Measurements from ENCODE around the gene MICAL3.
"Not testable (repeated sequence)": the region's sequence is repeated elsewhere in the genome, so short reads cannot be mapped to it uniquely, and the experiment has no call there.

Gene MICAL3

DNA sequence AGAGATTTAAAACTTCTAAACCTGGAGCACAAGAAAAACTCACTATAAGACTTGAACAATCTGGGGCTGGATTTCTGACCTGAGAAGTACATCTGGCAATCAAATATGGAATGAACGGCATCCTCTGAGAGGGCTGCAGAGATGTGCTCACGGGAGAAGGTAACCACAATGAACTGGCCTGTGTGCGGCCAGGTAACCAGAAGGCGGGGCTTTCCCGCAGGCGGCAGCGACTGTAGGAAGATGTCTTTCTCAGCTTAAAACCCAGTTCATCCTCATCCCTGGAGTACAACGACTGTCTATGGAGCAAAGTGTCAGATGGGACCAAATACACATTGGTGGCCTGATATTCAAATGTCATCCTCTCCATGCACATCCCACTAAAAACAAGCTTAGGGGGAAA, 24.5 kb downstream of the MICAL3 start:
- peak; percentile 49 for DNase-seq (ENCODE audit: low spot score)

DNA sequence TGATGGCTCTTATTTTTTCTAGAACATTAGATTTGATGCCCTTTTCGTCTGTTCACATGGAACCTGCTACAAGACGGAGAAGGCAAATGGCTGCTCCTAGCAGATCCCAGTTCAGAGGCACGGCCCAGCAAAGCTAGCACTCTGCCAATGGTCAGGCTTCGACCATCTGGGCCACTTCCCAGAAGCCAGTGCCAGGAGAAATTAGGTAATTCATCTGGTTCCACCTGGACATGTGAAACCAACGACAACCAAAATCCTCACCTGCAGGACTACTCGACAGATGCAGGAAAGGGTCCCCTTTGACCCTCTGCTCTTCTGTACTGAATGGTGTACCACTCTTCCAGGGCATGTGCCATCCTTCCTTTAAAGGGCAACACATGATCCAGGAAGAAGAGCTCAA, 25.4 kb downstream of the MICAL3 start:
- DNase-seq (ENCODE audit: low spot score): peak; percentile 94

DNA sequence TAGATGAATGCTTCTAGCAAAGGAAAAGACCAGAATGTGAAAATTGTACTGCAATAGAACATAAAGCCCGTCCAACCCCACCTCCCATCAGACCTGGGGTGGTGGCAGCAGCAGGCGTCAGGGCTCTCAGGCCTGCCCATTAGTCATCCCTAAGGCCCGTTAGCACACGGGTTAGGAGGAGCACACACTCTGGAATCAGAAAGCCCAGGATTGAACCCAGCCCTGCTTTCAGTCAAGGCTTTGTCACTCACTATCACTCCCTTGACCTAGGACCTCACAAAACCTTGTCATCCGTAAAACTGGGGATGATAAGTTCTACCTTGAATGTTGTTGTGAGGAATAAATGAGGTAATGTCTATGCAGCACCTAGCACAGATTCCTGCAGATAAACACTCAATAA, 26.9 kb downstream of the MICAL3 start:
- no peak for DNase-seq (ENCODE audit: low spot score)

DNA sequence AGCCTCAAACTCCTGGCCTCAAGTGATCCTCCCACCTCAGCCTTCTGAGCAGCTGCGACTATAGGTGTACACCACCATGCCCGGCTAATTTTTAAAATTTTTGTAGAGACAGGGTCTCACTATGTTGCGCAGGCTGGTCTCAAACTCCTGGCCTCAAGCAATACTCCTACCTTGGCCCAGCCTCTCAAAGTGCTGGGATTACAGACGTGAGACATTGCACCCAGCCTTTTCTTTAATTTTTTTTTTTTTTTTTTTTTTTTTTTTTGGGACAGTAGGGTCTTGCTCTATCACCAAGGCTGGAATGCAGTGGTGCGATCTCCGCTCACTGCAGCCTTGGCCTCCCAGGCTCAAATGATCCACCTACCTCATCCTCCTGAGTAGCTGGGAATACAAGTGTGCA, 29.1 kb downstream of the MICAL3 start:
- not testable (repeated sequence) for DNase-seq (ENCODE audit: low spot score)

DNA sequence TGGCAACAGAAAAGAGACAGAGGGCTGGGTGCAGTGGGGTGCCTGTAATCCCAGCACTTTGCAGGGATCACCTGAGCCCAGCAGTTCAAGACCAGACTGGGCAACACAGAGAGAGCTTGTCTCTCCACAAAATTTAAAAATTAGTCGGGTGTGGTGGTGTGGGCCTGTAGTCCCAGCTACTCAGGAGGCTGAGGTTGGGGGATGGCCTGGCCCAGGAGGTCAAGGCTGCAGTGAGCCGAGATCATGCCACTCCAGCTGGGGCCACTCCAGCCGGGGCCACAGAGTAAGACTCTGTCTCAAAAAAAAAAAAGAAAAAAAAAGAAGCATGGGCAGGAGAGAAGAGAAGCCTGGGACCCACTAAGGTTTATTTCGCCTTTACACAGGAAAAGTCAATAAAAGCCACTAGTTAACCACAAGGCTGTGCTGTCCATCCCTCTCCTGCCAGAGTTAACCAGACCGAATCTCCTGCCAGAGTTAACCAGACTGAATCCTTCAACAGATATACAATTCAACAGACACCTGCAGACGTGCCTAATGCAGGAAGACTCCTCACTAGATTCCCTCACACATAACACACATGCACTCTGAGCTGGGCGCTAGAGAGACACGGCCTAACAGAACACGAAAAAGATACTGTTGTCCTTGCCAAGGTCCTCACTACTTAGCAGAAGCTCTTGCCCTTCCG, 29.8 kb downstream of the MICAL3 start:
- DNase-seq (ENCODE audit: low spot score): no peak

DNA sequence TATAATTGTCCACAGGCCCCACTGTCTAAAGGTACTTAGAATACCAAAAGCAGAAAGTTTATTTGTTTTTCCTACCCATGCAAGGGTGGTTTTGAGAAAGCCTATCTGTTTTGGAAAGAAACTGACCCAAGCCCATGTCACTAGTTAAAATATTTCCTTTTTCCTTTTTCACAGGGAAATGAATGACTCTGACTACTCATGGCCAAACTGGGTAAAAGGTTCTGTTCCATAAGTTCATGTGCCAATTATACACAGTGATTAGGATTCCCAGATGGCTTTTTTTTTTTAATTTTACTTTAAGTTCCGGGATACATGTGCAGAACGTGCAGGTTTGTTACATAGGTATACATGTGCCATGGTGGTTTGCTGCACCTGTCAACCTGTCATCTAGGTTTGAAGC, 31.4 kb downstream of the MICAL3 start:
- not testable (repeated sequence) for DNase-seq (ENCODE audit: low spot score)

DNA sequence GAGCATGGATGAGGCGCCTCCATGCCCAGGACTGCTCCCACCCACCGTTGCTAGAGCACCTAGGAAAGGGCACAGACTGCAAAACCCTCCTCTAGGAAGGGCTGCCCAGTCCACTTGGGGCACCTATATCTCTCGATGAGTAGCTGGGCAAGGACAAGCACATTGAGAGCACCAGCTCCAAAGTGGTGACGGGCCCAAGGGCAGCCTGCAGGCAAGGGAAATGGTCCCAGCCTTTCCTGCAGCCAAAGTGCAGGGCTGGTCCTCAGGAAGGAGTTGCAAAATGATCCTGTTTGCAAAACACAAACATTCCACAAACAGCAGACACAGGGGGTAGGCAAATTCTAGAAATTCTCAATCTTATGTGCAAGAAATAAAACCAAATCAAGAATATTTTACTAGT, 32.4 kb downstream of the MICAL3 start:
- DNase-seq (ENCODE audit: low spot score): not testable (repeated sequence)

DNA sequence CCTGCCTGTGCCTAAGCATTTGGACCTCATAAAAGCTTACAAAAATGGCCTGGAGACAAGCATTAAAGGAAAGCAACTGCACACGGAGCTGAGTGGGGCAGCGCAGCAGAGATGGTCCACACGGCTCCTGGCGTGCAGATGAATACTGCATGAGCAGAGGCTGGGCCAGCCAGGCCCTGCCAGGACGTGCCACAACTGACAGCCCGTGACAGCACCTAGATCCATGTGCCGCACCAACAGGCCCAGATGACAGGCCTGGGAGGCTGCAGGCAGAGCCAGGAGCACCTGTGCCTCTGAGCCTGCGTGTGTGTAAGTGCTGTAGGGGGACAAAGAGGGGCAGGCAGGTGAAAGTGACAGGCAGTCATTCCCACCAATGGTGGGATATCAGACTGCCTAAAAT, 33.4 kb downstream of the MICAL3 start:
- DNase-seq (ENCODE audit: low spot score): peak; percentile 72

DNA sequence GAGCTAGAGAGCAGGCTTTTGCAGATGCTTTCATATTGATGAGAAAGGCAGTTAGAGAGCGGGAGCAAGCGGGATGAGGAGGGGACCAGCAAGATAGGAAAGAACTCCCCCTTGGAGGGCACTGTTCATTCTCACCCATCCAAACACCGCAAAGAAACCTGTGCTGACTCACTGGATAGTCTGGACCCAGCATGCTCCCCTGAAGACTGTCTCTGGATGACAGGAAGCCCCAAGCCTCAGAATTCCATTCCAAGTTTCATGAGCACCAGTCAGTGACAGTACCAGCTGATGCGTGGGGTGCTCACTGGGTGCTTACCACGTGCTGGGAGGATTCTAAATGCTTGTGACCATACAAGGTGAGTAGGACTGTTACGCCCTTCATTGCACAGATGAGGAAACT, 34.2 kb downstream of the MICAL3 start:
- DNase-seq (ENCODE audit: low spot score): no peak

DNA sequence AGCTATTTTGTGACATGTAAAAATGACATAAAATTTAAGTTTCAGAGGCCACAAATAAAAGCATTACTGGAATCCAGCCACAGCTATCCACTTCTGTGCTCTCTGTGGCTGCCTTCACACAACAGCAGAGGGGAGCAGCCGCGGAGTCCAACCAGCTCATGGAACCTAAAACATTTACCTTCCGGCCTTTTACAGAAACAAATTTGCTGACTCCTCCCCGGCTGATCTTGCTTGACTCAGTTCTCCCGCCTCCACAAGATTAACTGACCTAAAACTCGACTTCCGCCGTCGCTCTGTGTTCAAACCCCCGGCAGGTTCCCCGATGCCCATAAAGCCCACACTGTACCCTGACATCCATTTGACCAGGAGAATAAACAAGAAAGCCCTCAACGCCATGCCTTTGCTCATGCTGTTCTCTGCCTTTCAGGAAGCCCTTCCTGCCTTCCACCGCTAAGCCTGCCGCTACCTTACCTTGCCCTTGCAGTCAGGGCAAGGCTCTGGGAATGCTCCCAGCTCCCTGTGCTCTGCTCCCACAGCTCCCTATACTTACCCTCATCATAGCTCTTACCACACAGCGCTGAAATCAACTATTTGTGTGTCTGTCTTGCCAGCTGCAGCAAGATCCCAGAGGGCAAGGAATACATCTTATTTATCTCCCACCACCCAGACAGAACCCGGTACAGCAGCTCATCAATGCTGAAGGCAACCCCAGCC, 35.4 kb downstream of the MICAL3 start:
- DNase-seq (ENCODE audit: low spot score): peak; percentile 39

DNA sequence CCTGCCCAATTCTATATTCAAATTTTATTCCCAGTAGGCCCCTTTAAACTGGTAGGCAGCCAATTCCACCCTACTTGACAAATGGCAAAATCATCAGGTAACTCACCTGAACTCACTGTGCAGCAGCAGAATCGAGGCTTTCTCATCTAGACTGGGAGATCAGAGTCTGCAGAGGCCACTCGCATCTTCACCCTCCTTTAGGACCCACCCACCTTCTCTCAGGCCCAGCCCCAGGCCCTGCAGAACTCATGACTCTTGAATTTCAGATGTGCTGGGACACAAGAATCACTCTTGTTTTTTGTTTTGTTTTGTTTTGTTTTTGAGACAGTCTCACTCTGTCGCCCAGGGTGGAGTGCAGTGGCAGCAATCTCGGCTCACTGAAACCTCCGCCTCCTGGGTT, 38.8 kb downstream of the MICAL3 start:
- DNase-seq (ENCODE audit: low spot score): no peak

DNA sequence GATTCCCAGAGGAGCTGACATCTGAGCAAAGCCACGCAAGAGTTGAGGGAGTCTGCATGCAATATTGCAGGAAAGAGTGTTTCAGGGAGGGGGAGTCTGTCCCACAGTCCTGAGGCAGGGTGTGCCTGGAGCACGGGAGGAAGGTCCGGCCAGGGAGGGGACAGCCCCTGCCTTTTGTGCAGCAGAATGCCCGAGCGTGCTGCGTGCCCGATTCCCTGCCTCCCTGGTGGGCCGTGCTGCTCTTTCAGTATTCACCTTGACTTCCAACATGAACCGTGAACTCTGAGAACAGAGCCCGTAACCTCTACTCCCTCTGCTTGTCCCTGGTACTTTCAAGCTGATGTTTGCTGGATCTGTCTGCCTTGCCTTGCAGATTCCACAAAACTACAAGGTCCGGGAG, 39.3 kb downstream of the MICAL3 start:
- DNase-seq (ENCODE audit: low spot score): not testable (repeated sequence)

DNA sequence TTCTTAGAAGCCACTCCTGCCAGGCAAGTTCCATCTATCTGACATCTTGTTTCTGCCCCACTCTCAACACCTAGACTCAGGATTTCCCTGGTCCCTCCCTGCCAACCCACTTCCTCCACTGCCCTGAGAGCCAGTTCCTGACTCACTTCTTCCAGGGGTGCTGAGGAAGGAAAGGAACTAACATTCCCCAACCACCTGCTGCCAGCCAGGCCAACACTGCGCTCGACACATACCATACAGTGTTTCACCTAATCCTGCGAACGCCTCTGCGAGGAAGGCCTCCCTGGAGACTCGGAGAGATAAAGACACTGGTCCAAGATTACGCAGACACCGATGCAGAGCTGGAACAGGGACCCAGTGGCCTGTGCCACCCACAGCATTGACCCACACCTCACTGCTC, 40.2 kb downstream of the MICAL3 start:
- DNase-seq (ENCODE audit: low spot score): no peak

DNA sequence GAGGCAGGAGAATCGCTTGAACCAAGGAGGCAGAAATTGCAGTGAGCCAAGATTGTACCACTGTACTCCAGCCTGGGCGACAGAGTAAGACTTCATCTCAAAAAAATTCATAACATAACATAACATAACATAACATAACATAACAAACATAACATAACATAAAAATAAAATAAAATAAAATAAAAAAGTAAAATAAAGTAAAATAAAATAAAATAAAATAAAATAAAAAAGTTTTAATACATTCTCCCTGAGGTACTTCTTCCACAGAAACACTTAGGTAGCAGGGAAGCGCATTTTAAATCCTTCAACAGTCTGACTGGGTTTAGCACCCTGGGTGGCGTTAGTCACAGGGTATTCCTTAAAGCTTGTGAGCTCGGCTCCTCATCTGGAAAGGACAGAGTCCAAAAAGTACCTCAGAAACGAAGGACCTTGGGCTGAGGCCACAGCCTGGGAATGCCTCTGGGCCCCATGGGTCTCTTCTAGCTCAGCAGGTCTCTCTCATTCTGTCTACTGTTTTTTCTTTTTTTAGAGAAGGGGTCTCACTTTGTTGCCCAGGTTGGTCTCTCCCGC, 41.7 kb downstream of the MICAL3 start:
- no peak for DNase-seq (ENCODE audit: low spot score)

DNA sequence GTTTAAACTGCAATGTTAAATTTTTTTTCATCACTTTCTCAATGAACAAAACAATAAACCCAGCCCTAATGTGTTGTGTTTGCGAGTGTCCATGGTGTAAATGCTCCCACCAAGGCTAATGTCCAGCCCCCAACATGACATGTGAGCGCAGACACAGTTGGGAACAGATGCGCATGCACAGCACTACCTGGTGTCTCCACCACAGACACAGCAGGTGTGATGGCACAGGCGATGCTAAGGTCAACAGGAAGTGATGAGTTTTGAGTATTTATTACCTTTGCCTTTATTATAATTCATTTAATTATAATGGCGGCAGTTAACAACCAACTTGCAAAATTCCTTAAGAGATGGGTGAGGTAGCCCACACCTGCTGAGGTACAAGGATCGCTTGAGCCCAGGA, 42.9 kb downstream of the MICAL3 start:
- no peak for DNase-seq (ENCODE audit: low spot score)

DNA sequence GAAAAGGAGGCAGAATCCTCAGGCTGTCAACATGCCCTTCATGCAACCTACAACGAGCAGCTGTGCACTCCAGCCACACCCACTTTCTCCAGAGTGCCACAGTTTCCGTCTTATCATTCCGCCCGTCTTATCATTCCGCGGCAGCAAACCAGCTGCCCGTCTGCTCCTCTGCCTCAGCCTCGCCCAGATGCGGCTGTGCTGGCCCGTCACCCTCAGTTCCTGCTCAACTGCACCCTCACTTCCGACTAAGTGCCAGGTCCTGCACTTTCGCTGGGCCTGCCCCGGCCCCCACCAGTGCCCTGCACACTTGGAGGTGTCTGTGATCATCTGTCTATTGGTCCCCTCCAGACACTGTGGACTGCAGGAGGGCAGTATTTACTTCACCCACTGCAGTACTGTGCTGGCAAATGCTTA, 43.7 kb downstream of the MICAL3 start:
- no peak for DNase-seq (ENCODE audit: low spot score)

DNA sequence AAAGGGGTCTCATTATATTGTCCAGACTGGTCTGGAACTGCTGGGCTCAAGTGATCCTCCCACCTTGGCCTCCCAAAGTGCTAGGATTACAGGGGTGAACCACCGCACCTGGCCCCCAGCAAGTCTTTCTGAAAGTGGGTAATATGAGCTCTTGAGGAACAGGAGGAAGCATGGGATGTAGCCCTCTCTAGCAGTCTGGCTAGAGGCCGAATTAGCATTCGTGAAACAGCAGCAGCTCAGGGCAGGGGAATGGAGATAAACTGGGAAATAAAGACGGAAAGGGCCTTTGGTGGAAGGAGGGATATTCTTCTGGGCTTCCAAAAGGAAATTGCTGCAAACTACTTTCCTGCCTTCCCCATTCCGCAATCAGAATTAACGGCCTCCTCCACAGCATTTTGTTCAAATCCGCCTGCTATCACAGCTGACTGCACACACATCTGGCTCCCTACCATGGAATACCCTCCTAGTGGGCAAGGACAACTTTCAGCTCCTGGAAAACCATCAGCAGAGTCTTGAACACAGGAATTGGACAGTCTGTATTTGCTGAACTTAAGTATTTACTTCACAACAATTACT, 44.3 kb downstream of the MICAL3 start:
- peak; percentile 59 for DNase-seq (ENCODE audit: low spot score)

DNA sequence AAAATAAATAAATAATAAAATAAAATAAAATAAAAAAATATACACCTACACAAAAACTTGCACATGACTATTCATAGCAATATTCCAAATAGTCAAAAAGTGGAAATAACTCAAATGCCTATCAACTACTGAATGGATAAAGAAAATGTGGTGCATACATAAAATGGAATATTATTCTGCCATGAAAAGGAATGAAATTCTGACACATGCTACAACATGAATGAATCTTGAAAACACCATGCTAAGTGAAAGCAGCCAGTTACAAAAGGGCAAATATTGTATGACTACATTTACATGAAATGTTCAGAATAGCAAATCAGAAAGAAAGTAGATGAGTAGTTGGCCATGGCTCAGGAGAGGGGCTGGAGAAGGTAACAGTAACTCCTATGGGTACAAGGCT, 46.3 kb downstream of the MICAL3 start:
- DNase-seq (ENCODE audit: low spot score): no peak

DNA sequence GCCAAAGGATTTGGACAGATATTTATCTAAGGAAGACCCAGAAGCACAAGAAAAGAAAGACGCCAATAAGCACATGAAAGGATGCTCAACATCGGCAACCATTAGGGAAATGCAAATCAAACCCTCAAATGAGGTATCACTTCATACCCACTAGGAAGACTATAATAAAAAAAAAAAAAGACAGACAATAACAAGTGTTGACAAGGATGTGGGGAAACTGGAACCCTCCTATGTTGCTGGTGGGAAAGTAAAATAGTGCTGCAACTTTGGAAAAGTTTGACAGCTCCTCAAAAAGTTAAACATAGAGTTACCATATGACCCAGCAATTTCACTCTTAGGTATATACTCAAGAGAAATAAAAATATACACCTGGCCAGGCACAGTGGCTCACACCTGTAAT, 47.0 kb downstream of the MICAL3 start:
- no peak for DNase-seq (ENCODE audit: low spot score)

DNA sequence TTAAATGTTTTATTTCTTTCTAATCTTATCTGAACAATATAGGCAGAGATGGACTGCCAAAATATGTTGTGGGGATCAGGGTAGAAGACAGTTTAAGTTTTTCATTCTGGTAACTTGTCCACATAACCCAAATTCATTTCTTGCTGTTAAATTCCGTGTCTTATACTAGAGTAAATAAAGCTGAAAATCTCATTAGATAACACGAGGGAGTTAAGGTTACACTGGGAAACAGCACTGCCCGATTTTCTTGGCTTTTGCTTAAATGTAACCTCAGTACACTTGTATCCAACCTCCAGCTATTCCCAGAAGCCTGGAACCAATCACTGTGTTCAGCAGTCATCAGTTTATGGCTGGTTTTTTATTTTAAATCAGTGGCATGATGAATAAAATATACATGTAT, 48.2 kb downstream of the MICAL3 start:
- no peak for DNase-seq (ENCODE audit: low spot score)

DNA sequence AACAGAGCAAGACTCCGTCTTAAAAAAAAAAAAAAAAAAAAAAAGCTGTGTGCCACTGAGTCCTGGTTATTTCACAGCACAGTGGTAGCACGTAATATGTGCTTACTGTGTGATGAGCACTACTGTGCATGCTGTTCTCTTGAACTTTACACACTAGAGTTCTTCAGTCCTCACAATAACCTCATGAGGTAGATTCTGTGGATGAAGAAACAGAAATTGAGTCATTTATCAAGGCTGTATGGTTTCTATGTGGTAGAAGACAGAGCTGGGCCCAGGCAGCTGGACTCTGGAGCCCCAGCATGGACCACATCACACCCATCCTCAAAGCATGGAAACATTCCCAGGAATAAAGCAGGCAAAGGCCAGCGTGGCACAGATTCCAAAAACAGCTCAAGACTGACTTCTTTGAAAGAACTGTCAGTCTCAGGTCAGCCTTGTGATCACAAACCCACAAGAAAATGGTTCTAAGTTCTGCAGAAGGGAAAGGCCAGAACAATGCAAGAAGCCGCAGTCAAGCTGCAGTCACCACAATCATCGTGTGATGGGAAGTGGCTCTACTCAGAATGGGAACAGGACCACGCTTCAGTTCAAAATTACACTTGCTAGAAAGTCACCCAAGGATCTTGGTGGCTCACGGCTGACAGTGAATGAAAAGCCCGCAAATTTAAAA, 49.5 kb downstream of the MICAL3 start:
- DNase-seq (ENCODE audit: low spot score): no peak

DNA sequence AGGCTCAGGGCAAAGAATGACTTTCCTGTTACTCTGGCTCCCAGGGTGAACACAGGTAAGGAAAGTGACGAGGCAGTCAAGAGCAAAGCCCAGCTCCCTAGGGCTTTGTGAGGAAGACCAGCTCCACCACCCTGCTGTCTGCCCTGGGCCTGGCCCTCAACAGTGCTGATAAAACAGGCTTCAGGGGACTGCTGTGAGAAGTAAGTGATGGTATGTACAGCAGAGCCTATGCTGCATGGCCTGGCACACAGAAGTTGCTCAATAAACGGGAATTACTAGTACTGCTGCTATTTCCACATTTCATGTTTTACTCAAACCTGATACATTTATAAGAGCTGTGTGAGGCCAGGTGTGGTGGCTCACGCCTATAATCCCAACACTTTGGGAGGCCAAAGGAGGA, 50.3 kb downstream of the MICAL3 start:
- DNase-seq (ENCODE audit: low spot score): no peak

DNA sequence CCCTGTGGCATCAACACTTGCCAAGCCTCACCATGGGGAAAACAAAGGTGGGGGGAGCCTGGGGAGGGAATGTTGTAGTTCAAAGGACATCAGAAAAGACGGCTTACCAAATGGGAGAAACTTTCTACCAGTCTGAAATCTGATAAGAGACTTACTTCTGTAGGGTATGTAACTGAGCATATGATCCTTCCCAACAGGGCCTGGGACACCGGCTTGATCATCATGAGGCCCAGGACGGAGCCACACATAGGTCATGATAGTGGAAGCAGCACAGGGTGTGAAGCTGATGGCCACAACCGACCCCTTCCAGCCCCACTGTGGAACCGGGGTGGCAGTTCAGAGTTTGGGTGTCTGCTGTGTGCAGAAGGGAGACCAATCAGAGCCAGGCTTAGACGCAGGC, 51.1 kb downstream of the MICAL3 start:
- DNase-seq (ENCODE audit: low spot score): no peak

All from cerebellar cortex (tissue), 1 donor.